Osteoblast (primary cell): ENCODE results near the gene MYO3B. TPM values are rescaled to one million over a fixed set of nuclear protein-coding genes. Genes with fewer than 3 reads are reported as not detected.

Experiments
- DNase-seq: peaks from one replicate; pipeline ENCODE4 v3.0.0; 2011; ENCODE audit warnings: low spot score, mixed read lengths; ENCODE audit not compliant: insufficient read length; ENCODE audit errors: missing footprints
- H2AFZ ChIP-seq: 2 replicates; pipeline ENCODE4 v1.6.0; 2011; ENCODE audit warnings: mild to moderate bottlenecking, low read length
- H3K27ac ChIP-seq: 2 replicates; pipeline ENCODE4 v1.5.1; 2011; ENCODE audit warnings: mild to moderate bottlenecking, low read depth, low read length, moderate library complexity
- H3K27me3 ChIP-seq: 2 replicates; pipeline ENCODE4 v1.6.0; 2012; ENCODE audit warnings: mild to moderate bottlenecking, control low read depth, inconsistent platforms, low read length, moderate library complexity; ENCODE audit not compliant: insufficient read depth
- H3K36me3 ChIP-seq: 2 replicates; pipeline ENCODE4 v1.5.1; 2011; ENCODE audit warnings: mild to moderate bottlenecking, low read length, control low read depth, moderate library complexity; ENCODE audit not compliant: insufficient read depth
- H3K4me1 ChIP-seq: 2 replicates; pipeline ENCODE4 v1.5.1; 2011; ENCODE audit warnings: mild to moderate bottlenecking, low read length, control low read depth, moderate library complexity; ENCODE audit not compliant: insufficient read depth
- H3K4me2 ChIP-seq: 2 replicates; pipeline ENCODE4 v1.6.0; 2011; ENCODE audit warnings: mild to moderate bottlenecking, low read length; ENCODE audit not compliant: insufficient read depth
- H3K4me3 ChIP-seq: fragments of 200-600 bp; sonication (generic); 3 replicates; pipeline ENCODE4 v1.5.1; 2012; ENCODE audit warnings: mild to moderate bottlenecking, low read length, inconsistent platforms; ENCODE audit not compliant: insufficient read depth
- H3K79me2 ChIP-seq: 2 replicates; pipeline ENCODE4 v1.6.0; 2012; ENCODE audit warnings: mild to moderate bottlenecking, low read length, control low read depth, inconsistent platforms; ENCODE audit not compliant: insufficient read depth
- H3K9me3 ChIP-seq: 2 replicates; pipeline ENCODE4 v1.5.1; 2011; ENCODE audit warnings: low read depth, low read length, control low read depth
- H4K20me1 ChIP-seq: 2 replicates; pipeline ENCODE4 v1.6.0; 2012; ENCODE audit warnings: mild to moderate bottlenecking, low read length, control low read depth; ENCODE audit not compliant: insufficient read depth
- CTCF ChIP-seq: IDR thresholded peaks from 2 replicates; pipeline ENCODE4 v1.5.1; 2011; ENCODE audit warnings: mild to moderate bottlenecking, low read depth, low read length, moderate library complexity; ENCODE audit errors: extremely low read depth
- total RNA-seq: library from RNA; depleted of rRNA; stranded (reverse); fragments of >200 nt; gene quantifications from 2 replicates; pipeline ENCODE4 v1.2.3, GENCODE V29; 2012

Gene MYO3B
- total RNA-seq, 1 donor = 0.36 TPM

- H3K79me2 ChIP-seq = no peaks in the 10 kb centered on the region
- H4K20me1 ChIP-seq = no peaks in the 10 kb centered on the region
- no peaks in the 10 kb centered on the region for H3K9me3 ChIP-seq
- no peak overlapping the region for H3K4me3 ChIP-seq
- H3K4me2 ChIP-seq = no peak overlapping the region
- no peak for DNase-seq
- no peak overlapping the region for H3K27ac ChIP-seq
- TF ChIP-seq CTCF = no peak
- H2AFZ ChIP-seq = no peak overlapping the region
- no peaks in the 10 kb centered on the region for H3K27me3 ChIP-seq
- H3K36me3 ChIP-seq = no peaks in the 10 kb centered on the region
- no peaks in the 10 kb centered on the region for H3K4me1 ChIP-seq
Observed at GRCh38 chr2:170675701-170676100, 497.8 kb downstream of the MYO3B start.

- Histone ChIP-seq H3K27ac (no peak overlapping the region), H4K20me1 (no peaks in the 10 kb centered on the region), H3K9me3 (no peaks in the 10 kb centered on the region), H3K36me3 (no peaks in the 10 kb centered on the region), H3K4me1 (no peaks in the 10 kb centered on the region), H3K4me3 (no peak overlapping the region), H2AFZ (no peak overlapping the region), H3K79me2 (no peaks in the 10 kb centered on the region), H3K27me3 (no peaks in the 10 kb centered on the region), H3K4me2 (no peak overlapping the region)
- DNase-seq = no peak
- TF ChIP-seq CTCF = no peak
Observed at GRCh38 chr2:170679607-170680079, 501.7 kb downstream of the MYO3B start.

- H3K36me3 ChIP-seq = no peaks in the 10 kb centered on the region
- no peaks in the 10 kb centered on the region for H3K27me3 ChIP-seq
- H3K4me1 ChIP-seq = no peaks in the 10 kb centered on the region
- no peak overlapping the region for H3K4me3 ChIP-seq
- no peaks in the 10 kb centered on the region for H3K79me2 ChIP-seq
- no peak overlapping the region for H2AFZ ChIP-seq
- no peak for TF ChIP-seq CTCF
- DNase-seq = no peak
- H3K27ac ChIP-seq = no peak overlapping the region
- no peaks in the 10 kb centered on the region for H4K20me1 ChIP-seq
- no peak overlapping the region for H3K4me2 ChIP-seq
- H3K9me3 ChIP-seq = no peaks in the 10 kb centered on the region
Observed at GRCh38 chr2:170680172-170680941, 502.4 kb downstream of the MYO3B start.

GRCh38 chr2:170681311-170681710 is 503.4 kb downstream of the MYO3B start:
- DNase-seq = no peak

More at GRCh38 chr2:170681311-170681710, 503.4 kb downstream of the MYO3B start:
- Histone ChIP-seq H4K20me1 (no peaks in the 10 kb centered on the region), H3K79me2 (no peaks in the 10 kb centered on the region), H3K27me3 (no peaks in the 10 kb centered on the region), H2AFZ (no peak overlapping the region), H3K4me2 (no peak overlapping the region), H3K36me3 (no peaks in the 10 kb centered on the region), H3K4me1 (no peaks in the 10 kb centered on the region), H3K9me3 (no peaks in the 10 kb centered on the region), H3K4me3 (no peak overlapping the region), H3K27ac (no peak overlapping the region)
- no peak for TF ChIP-seq CTCF
